HG03575 (cell line): ENCODE results near the gene NXPE3.
"Not testable (repeated sequence)": the region's sequence is repeated elsewhere in the genome, so short reads cannot be mapped to it uniquely, and the experiment has no call there.

Experiments
- ATAC-seq: cut with Tn5 transposase; IDR thresholded peaks from one replicate; pipeline ENCODE4 v1.9.1; 2021; ENCODE audit not compliant: unreplicated experiment, insufficient number of reproducible peaks, low FRiP score; ENCODE audit errors: extremely low read depth

Gene NXPE3

DNA sequence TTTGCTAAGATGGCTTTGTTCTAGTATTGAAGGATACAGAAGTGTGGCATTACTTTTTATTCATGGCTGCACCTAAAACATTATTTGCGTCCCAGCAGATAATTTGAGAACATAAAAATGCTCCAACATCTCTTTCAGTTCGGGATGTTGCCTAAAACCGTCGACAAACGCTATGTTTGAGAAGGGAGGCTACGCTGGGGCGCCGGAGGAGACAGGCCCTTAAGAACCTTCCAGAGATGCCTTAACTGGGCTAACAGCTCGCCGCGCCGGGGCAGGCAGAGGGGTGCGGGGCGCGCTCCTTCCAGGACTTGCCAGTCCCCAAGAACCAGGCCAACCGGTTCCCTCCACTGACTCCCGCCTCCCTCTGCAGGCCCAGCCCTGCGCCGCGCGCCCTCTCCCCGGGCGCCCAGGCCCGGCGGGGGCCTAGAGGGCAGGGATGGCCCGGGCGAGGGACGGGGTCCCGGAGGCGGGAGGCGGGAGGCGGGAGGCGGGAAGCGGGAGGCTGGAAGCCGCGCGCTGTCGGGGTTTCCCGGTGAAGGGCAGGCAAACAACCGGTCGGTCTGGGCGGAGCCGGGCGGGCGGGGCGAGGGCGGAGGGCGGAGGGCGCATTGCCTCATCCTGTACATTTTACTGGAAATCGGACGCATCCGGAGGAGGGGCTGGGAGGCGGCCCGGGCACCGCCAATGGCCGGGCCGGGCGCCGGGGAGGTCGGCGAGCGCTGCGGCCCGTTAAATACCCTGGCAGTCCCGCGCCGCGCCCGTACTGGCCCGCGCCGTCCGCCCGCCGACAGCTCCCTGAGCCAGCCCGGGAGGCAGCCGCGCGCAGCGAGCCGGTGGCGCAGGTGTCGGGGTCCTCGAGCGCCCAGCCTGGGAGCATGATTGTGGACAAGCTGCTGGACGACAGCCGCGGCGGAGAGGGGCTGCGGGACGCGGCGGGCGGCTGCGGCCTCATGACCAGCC is 70.0 kb downstream of the NXPE3 start, which contains the start of gene NFKBIZ:
Gene NFKBIZ (plus strand): TSS at position 761 of the 960 bp plus-strand sequence. CDS start 115 bp downstream, at position 876.
- peak; percentile 30 for ATAC-seq

DNA sequence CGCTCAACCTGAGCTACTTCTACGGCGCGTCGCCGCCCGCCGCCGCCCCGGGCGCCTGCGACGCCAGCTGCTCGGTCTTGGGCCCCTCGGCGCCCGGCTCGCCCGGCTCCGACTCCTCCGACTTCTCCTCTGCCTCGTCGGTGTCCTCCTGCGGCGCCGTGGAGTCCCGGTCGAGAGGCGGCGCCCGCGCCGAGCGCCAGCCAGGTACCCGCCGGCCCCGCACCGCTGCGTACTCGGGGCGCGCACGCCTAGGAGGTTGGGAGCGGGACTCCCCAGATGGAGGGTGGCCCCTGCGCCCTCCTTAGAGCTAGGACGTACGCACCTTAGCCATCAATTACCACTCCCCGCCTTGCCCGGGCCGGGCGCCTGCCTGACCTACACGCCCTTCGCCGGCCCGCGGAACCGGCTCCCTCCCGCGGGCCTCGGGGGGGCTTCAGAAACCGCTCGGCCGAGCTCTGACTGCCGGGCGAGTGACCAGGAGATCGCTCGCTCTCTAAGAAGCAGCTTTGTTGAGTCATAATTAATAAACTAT is 70.8 kb downstream of the NXPE3 start:
- peak; percentile 1 for ATAC-seq

DNA sequence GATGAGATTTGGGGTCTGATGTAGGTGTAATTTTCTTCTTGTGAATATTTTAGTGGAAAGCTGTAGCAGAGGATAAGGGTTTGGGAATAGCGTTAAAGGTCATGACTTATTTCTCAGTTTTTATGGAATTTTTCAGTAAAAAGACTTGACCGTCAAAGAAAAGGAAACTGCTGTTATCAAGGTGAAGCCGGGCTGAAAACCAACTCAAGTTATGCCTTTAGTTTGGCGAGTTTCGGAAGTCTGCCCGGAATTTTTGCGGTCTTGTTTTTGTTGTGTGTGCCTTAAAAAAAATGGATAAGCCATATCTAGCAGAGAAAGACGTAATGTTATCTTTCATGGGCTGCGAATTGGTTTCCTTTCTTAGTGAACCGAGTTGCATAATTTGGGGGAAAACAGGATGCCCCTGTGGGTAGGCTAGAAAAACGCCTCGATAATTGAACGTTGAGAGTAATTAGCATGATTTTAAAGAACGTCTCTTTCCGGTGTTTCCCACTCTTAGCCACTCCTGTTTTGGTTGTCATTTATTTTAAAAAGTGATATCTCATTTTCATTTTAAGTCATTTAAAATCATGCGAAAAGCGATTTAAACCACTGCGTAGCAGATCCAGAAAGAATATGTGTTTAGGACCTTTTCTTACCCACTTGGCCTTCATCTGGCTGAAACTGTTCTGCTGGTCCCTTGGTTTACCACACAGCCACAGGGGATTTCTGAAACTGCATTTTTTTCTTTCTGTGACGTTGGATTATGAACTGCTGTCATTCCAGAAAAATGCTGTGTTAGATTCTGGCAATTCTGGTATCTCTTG is 71.4 kb downstream of the NXPE3 start:
- no peak for ATAC-seq

DNA sequence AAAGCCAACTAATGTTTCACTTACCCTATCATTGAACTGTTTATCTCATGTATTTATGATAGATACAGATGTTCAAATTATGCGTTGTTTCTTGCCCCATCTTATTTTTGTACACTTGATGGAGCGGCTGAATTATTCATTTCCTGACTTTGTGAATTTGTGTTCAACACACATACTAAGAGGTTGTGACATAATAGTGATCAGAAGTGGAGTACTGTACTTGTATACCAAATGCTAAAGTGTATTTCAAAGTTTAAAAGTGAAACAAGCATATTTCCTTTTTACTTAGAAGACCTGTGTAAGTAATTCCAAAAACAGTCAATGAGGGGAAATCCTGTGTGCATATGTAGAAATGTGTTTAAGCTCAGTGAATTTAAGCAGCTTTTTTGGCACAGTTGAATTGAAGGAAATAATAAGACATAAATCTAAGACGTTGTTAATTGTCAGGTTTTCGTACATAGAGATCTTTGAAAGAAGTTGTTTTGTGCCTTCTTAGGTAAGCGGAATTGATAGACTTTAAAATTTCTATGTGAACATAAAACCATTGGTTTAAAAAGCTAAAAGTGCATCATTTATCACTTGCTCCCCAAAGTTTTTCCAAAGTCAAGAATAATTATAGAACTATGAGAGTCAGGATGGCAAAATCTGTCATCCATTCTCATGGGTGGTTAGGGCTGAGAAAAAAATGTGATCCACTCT is 72.2 kb downstream of the NXPE3 start:
- no peak for ATAC-seq

DNA sequence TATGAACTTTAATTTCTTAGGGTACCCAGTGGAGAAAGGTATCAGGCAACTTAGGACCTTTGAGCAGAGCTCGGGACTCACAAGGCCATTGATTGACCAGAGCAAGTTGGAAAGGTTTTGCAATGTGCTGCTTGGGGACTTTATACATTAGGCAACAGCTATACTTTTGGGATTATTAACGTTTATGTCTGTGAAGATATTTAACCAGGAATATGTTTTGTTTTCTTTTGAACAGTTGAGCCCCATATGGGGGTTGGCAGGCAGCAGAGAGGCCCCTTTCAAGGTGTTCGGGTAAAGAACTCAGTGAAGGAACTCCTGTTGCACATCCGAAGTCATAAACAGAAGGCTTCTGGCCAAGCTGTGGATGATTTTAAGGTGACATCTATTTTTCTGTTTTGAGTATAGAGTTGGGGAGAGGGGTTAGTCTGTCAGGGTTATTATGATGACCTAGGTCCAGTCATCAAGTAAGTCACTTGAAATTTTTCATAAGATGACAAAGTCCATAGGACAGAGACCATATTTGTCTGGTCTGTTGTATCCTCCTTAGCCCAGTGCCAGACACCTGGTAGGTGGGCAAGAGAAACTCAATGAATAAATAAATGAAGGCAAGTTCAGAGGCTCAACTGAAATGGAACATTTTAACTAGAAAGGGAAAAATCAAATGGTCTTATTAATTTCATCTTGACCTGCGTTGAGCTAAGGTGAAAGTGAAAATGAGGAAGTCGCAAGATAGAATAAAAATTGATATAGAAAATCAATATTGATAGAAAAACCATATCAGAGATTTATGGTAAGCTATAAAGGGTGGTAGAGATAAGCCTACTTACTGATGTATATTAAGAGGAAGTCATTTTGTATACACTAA is 73.1 kb downstream of the NXPE3 start:
- ATAC-seq: no peak

DNA sequence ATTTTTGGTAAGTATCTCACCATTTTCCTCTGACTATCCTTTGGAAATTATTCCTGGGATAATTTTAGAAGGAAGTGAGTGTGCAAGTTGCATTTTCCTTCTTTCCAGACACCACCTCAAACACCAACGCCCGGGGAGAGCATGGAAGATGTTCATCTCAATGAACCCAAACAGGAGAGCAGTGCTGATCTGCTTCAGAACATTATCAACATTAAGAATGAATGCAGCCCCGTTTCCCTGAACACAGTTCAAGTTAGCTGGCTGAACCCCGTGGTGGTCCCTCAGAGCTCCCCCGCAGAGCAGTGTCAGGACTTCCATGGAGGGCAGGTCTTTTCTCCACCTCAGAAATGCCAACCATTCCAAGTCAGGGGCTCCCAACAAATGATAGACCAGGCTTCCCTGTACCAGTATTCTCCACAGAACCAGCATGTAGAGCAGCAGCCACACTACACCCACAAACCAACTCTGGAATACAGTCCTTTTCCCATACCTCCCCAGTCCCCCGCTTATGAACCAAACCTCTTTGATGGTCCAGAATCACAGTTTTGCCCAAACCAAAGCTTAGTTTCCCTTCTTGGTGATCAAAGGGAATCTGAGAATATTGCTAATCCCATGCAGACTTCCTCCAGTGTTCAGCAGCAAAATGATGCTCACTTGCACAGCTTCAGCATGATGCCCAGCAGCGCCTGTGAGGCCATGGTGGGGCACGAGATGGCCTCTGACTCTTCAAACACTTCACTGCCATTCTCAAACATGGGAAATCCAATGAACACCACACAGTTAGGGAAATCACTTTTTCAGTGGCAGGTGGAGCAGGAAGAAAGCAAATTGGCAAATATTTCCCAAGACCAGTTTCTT is 74.2 kb downstream of the NXPE3 start:
- ATAC-seq: no peak

DNA sequence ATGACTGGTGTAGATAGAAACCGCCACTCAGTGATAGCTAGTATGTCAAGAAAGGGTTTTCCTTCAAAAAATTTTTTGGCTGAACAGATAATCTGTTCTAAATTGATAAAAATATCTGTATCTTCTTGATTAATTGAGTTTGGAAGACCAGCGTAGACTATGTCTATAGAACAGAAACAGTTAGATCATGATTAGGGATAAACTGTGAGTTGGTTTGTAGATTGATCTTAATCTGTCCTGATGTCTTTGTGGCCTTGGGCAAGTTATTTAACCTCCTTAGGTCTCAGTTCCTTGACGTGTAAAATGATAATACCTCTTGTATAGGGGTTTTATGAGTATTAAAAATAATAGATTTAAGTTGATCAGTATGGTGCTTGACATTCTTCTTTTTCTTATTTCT is 75.0 kb downstream of the NXPE3 start:
- ATAC-seq: no peak

DNA sequence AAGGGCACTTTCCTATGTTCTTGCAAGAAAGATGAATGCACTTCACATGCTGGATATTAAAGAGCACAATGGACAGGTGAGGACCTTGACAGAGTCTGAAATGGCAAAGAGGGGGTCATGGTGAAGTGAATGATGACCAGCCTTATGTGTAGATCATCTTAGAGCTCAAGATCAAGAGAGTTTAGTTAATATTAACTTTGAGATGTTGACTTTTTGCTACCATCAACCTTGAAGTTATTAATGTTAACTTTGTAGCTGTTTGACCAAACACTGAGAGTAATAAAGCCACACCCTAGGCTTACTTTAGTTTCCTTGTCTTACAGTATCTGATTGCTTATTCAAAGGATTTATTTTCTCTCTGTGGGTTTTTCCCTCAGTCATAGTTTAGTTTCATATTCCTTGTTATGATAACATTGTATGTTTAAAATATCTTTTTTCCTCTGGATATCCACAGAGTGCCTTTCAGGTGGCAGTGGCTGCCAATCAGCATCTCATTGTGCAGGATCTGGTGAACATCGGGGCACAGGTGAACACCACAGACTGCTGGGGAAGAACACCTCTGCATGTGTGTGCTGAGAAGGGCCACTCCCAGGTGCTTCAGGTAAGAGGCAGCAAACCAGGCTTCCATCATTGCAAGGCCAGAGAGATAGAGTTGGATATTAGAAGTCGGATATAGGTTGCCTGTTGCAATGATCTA is 75.7 kb downstream of the NXPE3 start:
- no peak for ATAC-seq

DNA sequence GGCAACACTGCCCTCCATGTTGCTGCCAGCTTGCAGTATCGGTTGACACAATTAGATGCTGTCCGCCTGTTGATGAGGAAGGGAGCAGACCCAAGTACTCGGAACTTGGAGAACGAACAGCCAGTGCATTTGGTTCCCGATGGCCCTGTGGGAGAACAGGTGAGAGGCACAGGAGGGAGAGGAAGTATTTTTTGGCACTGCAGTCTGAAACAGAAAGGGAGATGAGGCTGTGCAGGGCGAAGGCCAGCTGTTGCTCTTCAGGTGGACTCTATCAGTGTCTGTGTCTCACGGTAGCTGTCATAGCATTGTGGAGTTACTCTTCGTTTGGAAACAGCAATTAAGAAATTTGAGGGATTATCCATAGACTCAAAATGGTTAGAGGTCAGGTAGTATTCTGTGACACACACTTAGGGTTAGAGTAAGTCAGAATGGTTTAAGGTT is 78.3 kb downstream of the NXPE3 start:
- ATAC-seq: no peak

DNA sequence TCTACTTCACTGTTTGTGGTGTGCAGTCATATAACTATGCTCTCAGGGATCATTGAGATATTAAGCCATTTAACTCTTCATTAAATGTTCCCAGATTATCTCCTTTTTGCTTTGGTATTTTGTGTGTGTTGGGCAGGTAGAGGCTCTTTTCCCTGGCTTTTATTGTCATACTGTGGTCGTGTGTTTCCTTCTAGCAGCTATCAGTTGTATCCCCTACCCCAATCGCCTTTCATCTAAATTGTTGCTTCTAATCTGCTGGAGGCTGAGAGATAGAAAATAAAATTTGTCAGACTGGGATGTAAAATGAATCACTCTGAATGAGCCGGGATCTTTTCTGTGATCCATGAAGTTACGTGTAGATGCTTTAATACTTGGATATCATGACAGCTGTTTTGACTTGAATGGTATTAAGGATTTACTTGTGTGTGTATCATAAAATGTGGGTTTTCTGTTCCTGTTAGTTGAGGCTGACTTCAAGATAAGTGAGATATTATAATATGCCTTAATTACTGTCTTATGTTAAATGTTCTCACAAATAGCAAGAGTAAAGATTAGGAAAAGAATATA is 79.5 kb downstream of the NXPE3 start:
- no peak for ATAC-seq

DNA sequence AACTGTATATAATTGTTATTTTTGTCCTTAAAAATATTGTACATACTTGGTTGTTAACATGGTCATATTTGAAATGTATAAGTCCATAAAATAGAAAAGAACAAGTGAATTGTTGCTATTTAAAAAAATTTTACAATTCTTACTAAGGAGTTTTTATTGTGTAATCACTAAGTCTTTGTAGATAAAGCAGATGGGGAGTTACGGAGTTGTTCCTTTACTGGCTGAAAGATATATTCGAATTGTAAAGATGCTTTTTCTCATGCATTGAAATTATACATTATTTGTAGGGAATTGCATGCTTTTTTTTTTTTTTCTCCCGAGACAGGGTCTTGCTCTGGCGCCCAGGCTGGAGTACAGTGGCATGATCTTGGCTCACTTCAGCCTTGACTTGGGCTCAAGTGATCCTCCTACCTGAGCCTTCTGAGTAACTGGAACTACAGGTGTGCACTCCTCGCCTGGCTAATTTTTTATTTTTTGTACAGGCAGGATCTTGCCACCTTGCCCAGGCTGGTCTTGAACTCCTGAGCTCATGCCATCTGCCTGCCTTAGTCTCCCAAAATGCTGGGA is 81.0 kb downstream of the NXPE3 start:
- no peak for ATAC-seq

DNA sequence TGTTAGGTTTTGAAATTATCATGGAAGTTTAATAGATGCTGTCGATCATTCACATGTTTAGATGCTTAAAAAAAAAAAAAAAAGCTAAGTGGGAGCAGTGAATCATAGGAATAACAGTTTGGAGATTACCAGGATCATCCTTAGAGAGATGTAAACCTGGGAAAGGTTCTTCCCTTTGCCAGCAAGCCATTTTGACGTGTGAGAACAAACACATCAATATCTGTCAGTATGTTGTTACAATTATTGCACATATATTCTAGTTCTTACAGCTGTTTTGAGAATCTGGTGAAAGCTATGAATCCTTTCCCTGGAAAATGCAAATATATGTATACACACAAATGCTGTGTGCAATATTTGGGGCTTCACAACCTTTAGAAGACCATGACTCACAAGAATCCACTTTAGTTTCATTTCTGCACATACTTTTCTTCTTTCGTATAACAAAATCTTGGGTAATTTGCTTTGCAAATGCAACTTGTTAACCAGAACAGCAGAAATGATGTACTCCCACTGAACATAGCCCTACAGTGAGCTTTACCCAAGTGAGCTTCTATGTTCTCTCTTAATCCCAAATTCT is 82.3 kb downstream of the NXPE3 start:
- ATAC-seq: no peak

DNA sequence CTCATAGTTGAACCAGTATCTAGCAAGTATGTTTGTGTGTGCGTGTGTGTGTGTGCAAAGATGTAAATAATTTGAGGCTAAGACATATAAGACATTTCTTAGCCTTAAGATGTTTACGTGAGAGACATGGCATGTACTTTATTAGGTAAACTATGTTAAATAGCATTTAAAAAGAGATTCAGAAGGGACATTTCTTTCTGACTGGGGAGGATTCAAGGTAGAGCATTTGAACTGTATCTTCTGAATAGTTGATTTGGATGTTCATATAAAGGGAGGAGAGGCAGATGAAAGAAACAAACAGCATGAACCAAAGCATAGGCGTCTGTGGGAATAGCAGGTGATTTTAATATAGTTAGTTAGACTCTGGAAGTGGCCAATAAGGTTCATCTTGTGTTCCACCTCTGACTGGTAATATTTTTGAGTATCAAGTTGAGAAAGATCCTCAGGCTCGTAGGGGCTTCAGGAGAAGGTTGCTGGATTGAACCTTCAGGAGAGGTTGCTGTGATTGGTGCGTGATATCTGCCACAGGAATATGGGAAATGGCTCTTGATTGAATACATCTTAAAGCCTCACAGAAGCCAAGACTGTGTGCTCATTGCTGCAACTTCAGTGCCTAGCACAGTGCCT is 82.9 kb downstream of the NXPE3 start:
- ATAC-seq: no peak

DNA sequence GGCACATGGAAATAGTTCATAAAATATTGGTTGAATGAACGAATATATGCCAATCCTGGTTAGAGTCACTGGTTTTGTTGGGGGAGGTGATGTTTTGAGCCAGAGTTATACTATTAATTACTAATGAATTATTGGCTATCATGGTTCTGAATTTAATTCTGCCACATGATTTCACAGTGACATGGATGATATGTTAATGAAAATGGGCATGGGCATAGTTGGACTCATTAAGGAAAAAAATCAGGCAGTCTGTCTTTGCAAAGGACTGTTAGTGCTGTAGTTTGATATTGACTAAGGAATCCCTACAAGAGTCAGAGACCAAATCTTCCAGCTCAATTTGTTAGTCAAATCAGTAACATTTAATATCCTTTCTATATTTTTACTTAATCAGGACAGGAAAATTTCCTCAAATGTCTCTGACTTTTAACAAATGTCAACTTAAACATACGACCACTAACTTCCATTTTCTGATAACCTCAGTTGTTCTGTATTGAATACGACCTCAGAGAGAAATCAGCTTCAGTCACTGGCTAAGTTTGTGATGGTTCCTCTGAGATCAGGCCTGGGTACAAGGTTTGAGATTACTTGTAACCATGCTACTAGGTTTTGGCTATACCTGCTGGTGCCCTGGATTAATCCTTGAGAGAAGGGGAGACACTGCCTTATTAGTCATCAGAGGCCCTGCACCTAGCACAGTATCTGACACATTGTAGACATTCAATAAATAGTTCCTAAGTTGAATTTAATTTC is 83.6 kb downstream of the NXPE3 start:
- ATAC-seq: no peak

DNA sequence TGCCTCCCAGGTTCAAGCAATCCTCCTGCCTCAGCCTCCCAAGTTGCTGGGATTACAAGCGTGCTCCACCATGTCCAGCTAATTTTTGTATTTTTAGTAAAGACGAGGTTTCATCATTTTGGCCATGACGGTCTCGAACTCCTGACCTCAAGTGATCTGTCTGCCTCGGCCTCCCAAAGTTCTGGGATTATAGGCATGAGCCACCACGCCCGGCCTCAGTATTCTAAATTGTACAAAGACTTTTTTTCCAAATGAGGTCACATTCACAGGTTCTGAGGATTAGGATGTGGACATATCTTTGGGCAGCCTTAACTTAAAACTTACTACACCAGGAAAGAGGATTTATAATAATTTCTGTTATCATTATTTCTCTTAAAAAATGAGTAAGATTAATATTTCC is 85.9 kb downstream of the NXPE3 start:
- ATAC-seq: not testable (repeated sequence)
